Panc1 (cell line): ENCODE measurements around the gene DDX59. TPM values are rescaled to one million over a fixed set of nuclear protein-coding genes. Genes with fewer than 3 reads are reported as not detected.
A peak's percentile ranks its signal among the peaks of the same experiment; 100 is the strongest.

Source experiments
- ATAC-seq: fragments of 200-7000 bp; cut with Tn5 transposase; 2 replicates; pipeline ENCODE4 v1.9.1; 2020; ENCODE audit warnings: mild to moderate bottlenecking, moderate library complexity
- BruUV-seq: library from RNA; stranded (reverse); fragments of 400-500 nt; replicated peaks from 2 replicates; lab custom pipeline; 2021; lab: Mats Ljungman, UMichigan
- CTCF ChIA-PET: fragments of 300-600 bp; sonication (Branson Sonifier 250); formaldehyde crosslinking; loops from one replicate; lab custom pipeline; 2022; ENCODE audit warnings: antibody characterized with exemption; lab: Charles Lee
- POLR2A ChIA-PET: fragments of 300-600 bp; sonication (Branson Sonifier 250); formaldehyde crosslinking; loops from one replicate; lab custom pipeline; 2022; ENCODE audit warnings: antibody characterized with exemption; lab: Charles Lee
- DNase-seq: peaks from one replicate; pipeline ENCODE4 v3.0.0-alpha.2; 2010; ENCODE audit warnings: low read depth, low spot score
- H3K27ac ChIP-seq: 2 replicates; pipeline ENCODE4 v1.5.1; 2011; ENCODE audit warnings: mild to moderate bottlenecking, low read length, inconsistent platforms
- H3K27me3 ChIP-seq: fragments of 200-500 bp; sonication (Bioruptor generic); 2 replicates; pipeline ENCODE4 v1.6.0; 2014; ENCODE audit warnings: low read length, inconsistent platforms; ENCODE audit not compliant: control insufficient read depth, insufficient read depth
- H3K36me3 ChIP-seq: fragments of 200-500 bp; sonication (Bioruptor generic); 2 replicates; pipeline ENCODE4 v1.5.1; 2014; ENCODE audit warnings: inconsistent platforms, mild to moderate bottlenecking, low read length, moderate library complexity; ENCODE audit not compliant: control insufficient read depth, insufficient read depth
- H3K4me1 ChIP-seq: 2 replicates; pipeline ENCODE4 v1.5.1; 2011; ENCODE audit warnings: inconsistent platforms, mild to moderate bottlenecking, low read length, moderate library complexity; ENCODE audit not compliant: control insufficient read depth, insufficient read depth
- H3K4me3 ChIP-seq, 2 experiments: 2 replicates each; pipeline ENCODE4 v1.5.1; 2011 to 2012; ENCODE audit warnings: low read depth in 2 of 2, low read length in 2 of 2, mild to moderate bottlenecking in 2 of 2, inconsistent platforms in 1 of 2, moderate library complexity in 1 of 2
- H3K9me3 ChIP-seq: fragments of 200-500 bp; sonication (Bioruptor generic); 2 replicates; pipeline ENCODE4 v1.5.1; 2014; ENCODE audit warnings: low read depth, mild to moderate bottlenecking, inconsistent platforms, low read length, moderate library complexity; ENCODE audit not compliant: control insufficient read depth, insufficient read depth
- POLR2AphosphoS5 ChIP-seq: IDR thresholded peaks from 2 replicates; pipeline ENCODE4 v1.6.1; 2012; ENCODE audit warnings: mild to moderate bottlenecking, low read depth, low read length, moderate library complexity
- in situ Hi-C: cut with HindIII; loops from 2 replicates; pipeline ENCODE4 v1.10.0; 2016; ENCODE audit warnings: low sequenced_read_pairs, low pct_unique_long_range_greater_than_20kb
- intact Hi-C: fragments of 100-400 bp; cut with micrococcal nuclease; formaldehyde crosslinking; loops from one replicate; pipeline ENCODE4 v1.10.0; 2022; ENCODE audit not compliant: unreplicated experiment
- total RNA-seq: library from RNA; stranded (reverse); gene quantifications from one replicate; pipeline ENCODE4 v1.2.1, GENCODE V29; 2021; ENCODE audit not compliant: unreplicated experiment
- TF ChIP-seq, protein P1 (sequence below): fragments of 450-650 bp; IDR thresholded peaks from 2 replicates; pipeline ENCODE4 v1.5.1; 2017; ENCODE audit warnings: mild to moderate bottlenecking
- TF ChIP-seq, protein P2 (sequence below), 2 experiments: IDR thresholded peaks; 2 replicates each; pipeline ENCODE4 v1.6.1; 2011 to 2012; ENCODE audit warnings: low read depth in 2 of 2, control low read depth in 1 of 2, low read length in 1 of 2, mild to moderate bottlenecking in 1 of 2, moderate library complexity in 1 of 2; ENCODE audit not compliant: insufficient read depth in 1 of 2

Gene DDX59
- total RNA-seq, 1 experiment from 2014 or later: 26.4 TPM

DNA sequence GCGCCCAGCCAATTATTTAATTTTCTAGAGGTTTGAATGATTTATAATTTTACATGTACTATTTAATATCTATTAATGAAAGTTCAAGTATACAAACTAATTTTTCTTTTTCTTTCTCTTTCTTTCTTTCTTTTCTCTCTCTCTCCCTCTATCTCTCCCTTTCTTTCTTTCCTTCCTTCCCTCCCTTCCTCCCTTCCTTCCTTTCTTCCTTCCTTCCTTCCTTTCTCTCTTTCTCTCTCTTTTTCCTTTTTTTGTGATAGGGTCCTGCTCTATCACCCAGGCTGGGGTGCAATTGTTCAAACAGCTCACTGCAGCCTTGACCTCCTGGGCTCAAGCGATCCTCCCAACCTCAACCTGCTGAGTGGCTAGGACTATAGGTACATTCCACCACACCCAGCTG lies 33.0 kb downstream of the DDX59 start:
- no peak overlapping the region for H3K4me3 ChIP-seq
- no TSS peak for BruUV-seq
- in situ Hi-C loops (no loop called here), intact Hi-C loops (no loop called here)
- TF ChIP-seq, protein P1, sequence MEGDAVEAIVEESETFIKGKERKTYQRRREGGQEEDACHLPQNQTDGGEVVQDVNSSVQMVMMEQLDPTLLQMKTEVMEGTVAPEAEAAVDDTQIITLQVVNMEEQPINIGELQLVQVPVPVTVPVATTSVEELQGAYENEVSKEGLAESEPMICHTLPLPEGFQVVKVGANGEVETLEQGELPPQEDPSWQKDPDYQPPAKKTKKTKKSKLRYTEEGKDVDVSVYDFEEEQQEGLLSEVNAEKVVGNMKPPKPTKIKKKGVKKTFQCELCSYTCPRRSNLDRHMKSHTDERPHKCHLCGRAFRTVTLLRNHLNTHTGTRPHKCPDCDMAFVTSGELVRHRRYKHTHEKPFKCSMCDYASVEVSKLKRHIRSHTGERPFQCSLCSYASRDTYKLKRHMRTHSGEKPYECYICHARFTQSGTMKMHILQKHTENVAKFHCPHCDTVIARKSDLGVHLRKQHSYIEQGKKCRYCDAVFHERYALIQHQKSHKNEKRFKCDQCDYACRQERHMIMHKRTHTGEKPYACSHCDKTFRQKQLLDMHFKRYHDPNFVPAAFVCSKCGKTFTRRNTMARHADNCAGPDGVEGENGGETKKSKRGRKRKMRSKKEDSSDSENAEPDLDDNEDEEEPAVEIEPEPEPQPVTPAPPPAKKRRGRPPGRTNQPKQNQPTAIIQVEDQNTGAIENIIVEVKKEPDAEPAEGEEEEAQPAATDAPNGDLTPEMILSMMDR: no peak
- TF ChIP-seq, protein P2, sequence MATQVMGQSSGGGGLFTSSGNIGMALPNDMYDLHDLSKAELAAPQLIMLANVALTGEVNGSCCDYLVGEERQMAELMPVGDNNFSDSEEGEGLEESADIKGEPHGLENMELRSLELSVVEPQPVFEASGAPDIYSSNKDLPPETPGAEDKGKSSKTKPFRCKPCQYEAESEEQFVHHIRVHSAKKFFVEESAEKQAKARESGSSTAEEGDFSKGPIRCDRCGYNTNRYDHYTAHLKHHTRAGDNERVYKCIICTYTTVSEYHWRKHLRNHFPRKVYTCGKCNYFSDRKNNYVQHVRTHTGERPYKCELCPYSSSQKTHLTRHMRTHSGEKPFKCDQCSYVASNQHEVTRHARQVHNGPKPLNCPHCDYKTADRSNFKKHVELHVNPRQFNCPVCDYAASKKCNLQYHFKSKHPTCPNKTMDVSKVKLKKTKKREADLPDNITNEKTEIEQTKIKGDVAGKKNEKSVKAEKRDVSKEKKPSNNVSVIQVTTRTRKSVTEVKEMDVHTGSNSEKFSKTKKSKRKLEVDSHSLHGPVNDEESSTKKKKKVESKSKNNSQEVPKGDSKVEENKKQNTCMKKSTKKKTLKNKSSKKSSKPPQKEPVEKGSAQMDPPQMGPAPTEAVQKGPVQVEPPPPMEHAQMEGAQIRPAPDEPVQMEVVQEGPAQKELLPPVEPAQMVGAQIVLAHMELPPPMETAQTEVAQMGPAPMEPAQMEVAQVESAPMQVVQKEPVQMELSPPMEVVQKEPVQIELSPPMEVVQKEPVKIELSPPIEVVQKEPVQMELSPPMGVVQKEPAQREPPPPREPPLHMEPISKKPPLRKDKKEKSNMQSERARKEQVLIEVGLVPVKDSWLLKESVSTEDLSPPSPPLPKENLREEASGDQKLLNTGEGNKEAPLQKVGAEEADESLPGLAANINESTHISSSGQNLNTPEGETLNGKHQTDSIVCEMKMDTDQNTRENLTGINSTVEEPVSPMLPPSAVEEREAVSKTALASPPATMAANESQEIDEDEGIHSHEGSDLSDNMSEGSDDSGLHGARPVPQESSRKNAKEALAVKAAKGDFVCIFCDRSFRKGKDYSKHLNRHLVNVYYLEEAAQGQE (IDR thresholded peaks at IDR 0.05; ENCODE audit: insufficient read depth in 1 of 2, low read depth in 2 of 2, low read length in 1 of 2): no peak
- no peak for TF ChIP-seq POLR2AphosphoS5
- no peaks in the 10 kb centered on the region for H3K9me3 ChIP-seq
- CTCF ChIA-PET: no interaction called here
- POLR2A ChIA-PET: no interaction called here
- DNase-seq: no peak
- H3K27ac ChIP-seq: no peak overlapping the region
- H3K27me3 ChIP-seq: no peaks in the 10 kb centered on the region
- no peaks in the 10 kb centered on the region for H3K36me3 ChIP-seq
- H3K4me1 ChIP-seq: no peaks in the 10 kb centered on the region
- ATAC-seq: no peak

DNA sequence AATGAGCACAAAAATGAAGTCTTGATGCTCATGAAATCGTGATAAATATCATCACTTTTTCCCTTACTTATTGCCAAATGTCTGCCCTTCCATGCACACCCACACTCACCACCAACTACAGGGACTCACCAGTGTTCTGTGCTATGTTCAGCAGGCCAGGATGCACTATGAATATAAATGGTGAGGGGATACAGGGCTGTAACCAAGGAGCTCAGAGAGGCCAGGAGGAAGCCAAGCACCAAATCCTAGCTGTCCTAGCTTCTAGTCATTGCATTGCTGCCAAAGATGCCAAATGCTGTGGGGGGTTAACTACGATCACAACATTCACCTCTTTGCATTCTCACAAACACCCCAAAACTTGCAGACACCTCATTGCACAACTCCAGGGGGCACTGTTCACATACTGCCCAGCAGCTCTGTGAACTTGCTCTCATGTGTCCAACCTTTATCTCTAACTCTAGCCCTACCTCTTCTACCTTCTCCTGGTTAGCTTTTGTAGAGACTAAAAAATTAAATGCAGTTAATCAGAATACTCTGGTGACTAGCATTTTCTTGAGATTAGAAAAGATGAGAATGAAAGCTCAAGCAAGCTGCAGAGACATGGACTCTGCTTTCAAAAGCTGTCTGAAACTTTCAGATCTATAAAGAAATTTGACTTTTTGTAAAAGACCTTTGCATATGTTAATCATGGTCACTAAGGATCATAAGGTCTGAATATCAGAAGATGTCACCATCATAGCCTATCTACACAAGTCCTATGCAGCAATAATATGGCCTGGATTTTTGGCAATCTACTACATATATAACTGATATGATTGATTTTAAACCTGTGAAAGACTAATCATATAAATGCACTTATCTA lies 35.2 kb downstream of the DDX59 start:
- ATAC-seq (no peak), DNase-seq (no peak)
- no TSS peak for BruUV-seq
- Histone ChIP-seq H3K9me3 (no peaks in the 10 kb centered on the region), H3K27ac (no peak overlapping the region), H3K4me1 (no peaks in the 10 kb centered on the region), H3K27me3 (no peaks in the 10 kb centered on the region), H3K4me3 (no peak overlapping the region), H3K36me3 (no peaks in the 10 kb centered on the region)
- ChIA-PET CTCF (interaction anchor here (1.5 kb wide), 1 partner anchor 12 kb away, joined by 8 read pairs; no protein-coding TSS in a partner anchor), POLR2A (interaction anchor here (0.7 kb wide), 1 partner anchor 13 kb away, joined by 4 read pairs; no protein-coding TSS in a partner anchor)
- in situ Hi-C loops: no loop called here
- intact Hi-C loops: no loop called here
- no peak for TF ChIP-seq POLR2AphosphoS5
- TF ChIP-seq, protein P1: peak; percentile 26
